Stimulated activated CD8-positive, alpha-beta memory T cell treated with anti-CD3 and anti-CD28 coated beads, Interleukin-4, amount 100 ng/mL, for 48 hours (primary cell): Measurements from ENCODE around the gene LRRC43.

Source experiments
- DNase-seq: peaks from one replicate; pipeline ENCODE4 v3.0.0-alpha.2; 2020

Gene LRRC43

GRCh38 chr12:122182887-122183587 lies at the start of gene LRRC43:
TSS of gene LRRC43 (plus strand) at chr12:122183123. CDS start at chr12:122183145, 22 bp downstream.
- DNase-seq: peak; percentile 49

- no peak for DNase-seq
Measured at GRCh38 chr12:122133192-122133950, 49.6 kb upstream of the LRRC43 start.

GRCh38 chr12:122135437-122136031 lies 47.4 kb upstream of the LRRC43 start:
- DNase-seq: no peak

GRCh38 chr12:122137229-122137628 lies 45.7 kb upstream of the LRRC43 start:
- no peak for DNase-seq

GRCh38 chr12:122137681-122138080 lies 45.2 kb upstream of the LRRC43 start:
- no peak for DNase-seq

- no peak for DNase-seq
Measured at GRCh38 chr12:122138181-122138580, 44.7 kb upstream of the LRRC43 start.

- no peak for DNase-seq
Measured at GRCh38 chr12:122138616-122139015, 44.3 kb upstream of the LRRC43 start.

- no peak for DNase-seq
Measured at GRCh38 chr12:122139266-122139665, 43.7 kb upstream of the LRRC43 start.

GRCh38 chr12:122139941-122140340 lies 43.0 kb upstream of the LRRC43 start:
- DNase-seq: no peak

- DNase-seq: no peak
Measured at GRCh38 chr12:122140467-122141257, 42.3 kb upstream of the LRRC43 start.

- no peak for DNase-seq
Measured at GRCh38 chr12:122141911-122142725, 40.8 kb upstream of the LRRC43 start.

- no peak for DNase-seq
Measured at GRCh38 chr12:122142857-122143256, 40.1 kb upstream of the LRRC43 start.

- DNase-seq: no peak
Measured at GRCh38 chr12:122144885-122145284, 38.0 kb upstream of the LRRC43 start.

- no peak for DNase-seq
Measured at GRCh38 chr12:122145505-122146330, 37.2 kb upstream of the LRRC43 start.

- DNase-seq: no peak
Measured at GRCh38 chr12:122147514-122148290, 35.2 kb upstream of the LRRC43 start.

- no peak for DNase-seq
Measured at GRCh38 chr12:122148657-122149056, 34.3 kb upstream of the LRRC43 start.

GRCh38 chr12:122150127-122150681 lies 32.7 kb upstream of the LRRC43 start:
- no peak for DNase-seq

- no peak for DNase-seq
Measured at GRCh38 chr12:122152754-122153153, 30.2 kb upstream of the LRRC43 start.

- no peak for DNase-seq
Measured at GRCh38 chr12:122155705-122156104, 27.2 kb upstream of the LRRC43 start.

- no peak for DNase-seq
Measured at GRCh38 chr12:122158700-122159285, 24.1 kb upstream of the LRRC43 start.
